T-helper 22 cell (primary cell): ENCODE data around the gene SCARB2.

Experiments
- DNase-seq: peaks from one replicate; pipeline ENCODE4 v3.0.0-alpha.2; 2020; ENCODE audit warnings: low read depth

SCARB2 gene

DNA sequence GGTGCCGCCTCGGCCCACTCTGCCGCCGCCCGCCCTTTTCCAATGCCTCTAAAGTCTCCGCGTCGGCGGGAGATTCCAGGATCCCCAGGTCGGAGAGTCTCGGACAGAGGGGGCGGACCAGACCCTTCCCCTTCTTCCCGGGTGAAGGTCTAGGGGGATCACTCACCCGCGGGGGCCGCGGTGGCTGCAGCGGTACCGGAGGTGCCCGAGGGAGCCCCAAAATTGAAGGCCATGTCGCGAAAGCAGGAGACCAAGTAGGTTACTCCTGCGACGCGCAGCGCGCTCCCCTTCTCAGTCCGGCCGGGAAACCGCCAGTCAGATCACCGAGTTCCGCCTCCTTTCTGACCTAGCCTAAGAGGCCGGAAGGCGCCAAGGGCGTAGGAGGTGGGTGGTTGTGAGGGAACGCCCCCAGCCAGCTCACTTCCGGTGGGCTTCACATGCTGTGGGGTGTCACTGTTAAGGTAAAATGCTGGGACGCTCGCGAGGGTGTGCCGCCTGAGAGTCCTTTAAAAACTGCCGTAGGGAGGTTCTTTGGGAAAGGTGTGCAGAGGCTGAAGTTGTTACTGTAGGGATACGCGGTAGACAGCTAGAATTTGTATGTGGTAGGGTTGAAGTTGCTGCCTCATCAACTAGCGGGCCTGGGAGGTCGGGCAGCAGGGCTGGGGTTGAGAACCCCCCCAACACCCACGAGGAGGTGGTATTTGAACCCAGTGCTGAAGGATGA lies 65.3 kb downstream of the SCARB2 start, which contains the start of gene NUP54:
Gene NUP54, minus strand, starts transcription at position 256 of the 724 bp plus-strand sequence. Its CDS starts 23 bp downstream, at position 233.
- DNase-seq, result peak; percentile 87

DNA sequence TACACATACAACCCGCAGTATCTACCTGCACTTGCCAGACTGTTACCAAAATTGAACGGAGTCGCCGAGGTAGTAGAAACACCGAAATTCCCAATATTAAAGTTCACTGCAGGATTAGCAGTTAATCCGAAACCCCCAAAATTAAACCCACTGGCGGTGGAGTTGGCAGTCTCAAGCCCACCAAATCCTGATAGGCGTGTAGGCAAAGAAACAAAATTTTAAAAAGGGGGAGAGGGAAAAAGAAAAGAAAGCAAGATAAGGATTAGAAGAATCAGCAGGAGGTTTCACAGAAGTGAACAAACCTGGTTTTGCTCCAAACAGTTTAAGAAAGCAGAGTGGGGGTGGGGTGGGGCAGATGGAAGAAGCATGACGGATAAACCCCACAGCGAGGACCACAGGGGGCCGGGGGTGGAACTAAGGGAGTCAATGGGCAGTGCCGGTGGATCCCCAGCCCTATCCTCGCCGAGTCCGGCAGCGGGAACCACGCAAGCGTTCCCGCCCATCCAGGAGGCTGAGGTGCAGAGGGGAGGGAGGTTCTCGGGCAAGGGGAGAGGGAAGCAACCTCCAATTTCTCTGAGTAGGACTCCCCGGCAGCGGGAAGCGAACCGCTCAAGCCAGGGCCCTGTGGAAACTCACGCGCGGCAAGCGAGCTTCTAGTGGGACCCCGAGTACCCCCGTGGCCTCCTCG lies 66.0 kb downstream of the SCARB2 start:
- DNase-seq, result peak; percentile 6

DNA sequence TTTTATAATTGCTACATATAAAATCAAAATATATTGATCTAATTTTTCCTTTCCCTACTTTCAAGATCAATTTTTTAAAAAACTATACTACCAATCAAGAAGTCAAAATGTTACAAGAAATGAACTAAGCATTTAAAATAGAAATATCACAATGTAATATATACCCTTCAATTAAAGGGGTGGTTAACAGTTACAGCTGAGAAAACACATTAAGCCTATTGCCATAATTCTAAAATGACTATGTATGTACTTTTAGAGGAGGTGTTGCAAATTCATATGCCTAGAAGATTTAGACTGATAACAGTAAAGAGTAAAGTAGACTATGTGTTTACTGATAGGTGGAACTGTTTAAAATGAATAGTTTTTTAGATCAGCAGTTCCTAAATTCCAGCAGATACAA lies 69.1 kb downstream of the SCARB2 start:
- DNase-seq, result no peak

DNA sequence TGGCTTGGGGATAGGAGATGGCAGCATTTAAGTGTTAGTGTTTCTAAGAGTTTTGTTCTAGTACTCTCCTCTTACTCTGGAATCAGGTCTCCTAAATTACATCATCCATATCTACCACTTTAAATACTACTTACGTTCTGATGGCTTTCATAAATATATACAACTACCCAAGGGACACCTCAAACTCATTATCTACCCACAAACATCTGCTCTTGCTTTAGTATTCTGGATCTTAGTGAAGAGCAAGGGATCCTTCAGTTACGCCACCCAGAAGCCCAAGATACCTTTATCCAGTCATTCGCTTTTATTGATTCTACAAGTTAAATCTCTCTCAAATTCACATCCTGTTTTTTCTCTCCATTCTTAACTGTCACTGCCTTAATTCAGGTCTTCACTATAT lies 72.4 kb downstream of the SCARB2 start:
- no peak for DNase-seq

- no peak for DNase-seq
Observed at GRCh38 chr4:76127754-76128153, 85.9 kb downstream of the SCARB2 start.

GRCh38 chr4:76125816-76126215 lies 87.8 kb downstream of the SCARB2 start:
- no peak for DNase-seq

- DNase-seq, result no peak
Observed at GRCh38 chr4:76120199-76120598, 93.4 kb downstream of the SCARB2 start.

GRCh38 chr4:76117536-76117935 lies 96.1 kb downstream of the SCARB2 start:
- no peak for DNase-seq

DNA sequence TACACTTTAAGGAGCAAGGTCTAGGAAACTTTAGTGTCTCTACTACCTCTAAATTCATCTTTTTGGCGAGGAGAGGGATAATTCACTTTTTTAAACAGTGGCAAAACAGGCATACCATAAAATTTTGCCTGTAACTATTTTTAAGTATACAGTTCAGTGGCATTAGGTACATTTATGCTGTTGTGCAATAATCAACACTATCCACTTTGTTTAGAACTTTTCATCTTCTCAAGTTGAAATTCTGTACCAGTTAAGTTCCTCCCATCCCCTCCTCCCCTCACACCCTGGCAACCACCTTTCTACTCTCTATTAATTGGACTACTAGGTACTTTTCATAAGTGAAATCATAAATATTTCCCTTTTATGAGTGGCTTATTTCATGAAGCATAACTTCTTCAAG lies 96.8 kb downstream of the SCARB2 start:
- no peak for DNase-seq
